Mucosa of stomach (tissue), 1 donor: ENCODE results near the gene AATK.

Experiments used
- H3K27me3 ChIP-seq: one replicate; pipeline ENCODE4 v1.7.0; 2013; ENCODE audit warnings: mild to moderate bottlenecking, low read length; ENCODE audit not compliant: control insufficient read depth, insufficient read depth
- H3K36me3 ChIP-seq: one replicate; pipeline ENCODE4 v1.7.0; 2013; ENCODE audit warnings: low read length; ENCODE audit not compliant: control insufficient read depth, insufficient read depth
- H3K4me1 ChIP-seq: one replicate; pipeline ENCODE4 v1.7.0; 2013; ENCODE audit warnings: mild to moderate bottlenecking, low read length; ENCODE audit not compliant: control insufficient read depth, insufficient read depth
- H3K4me3 ChIP-seq: one replicate; pipeline ENCODE4 v1.7.0; 2013; ENCODE audit warnings: low read length
- H3K9ac ChIP-seq: one replicate; pipeline ENCODE4 v1.7.0; 2013; ENCODE audit warnings: mild to moderate bottlenecking, low read length, moderate library complexity
- H3K9me3 ChIP-seq: one replicate; pipeline ENCODE4 v1.7.0; 2013; ENCODE audit warnings: mild to moderate bottlenecking, low read length, moderate library complexity; ENCODE audit not compliant: control insufficient read depth
- donor health status: Pancreatic carcinoma.

The AATK gene

DNA sequence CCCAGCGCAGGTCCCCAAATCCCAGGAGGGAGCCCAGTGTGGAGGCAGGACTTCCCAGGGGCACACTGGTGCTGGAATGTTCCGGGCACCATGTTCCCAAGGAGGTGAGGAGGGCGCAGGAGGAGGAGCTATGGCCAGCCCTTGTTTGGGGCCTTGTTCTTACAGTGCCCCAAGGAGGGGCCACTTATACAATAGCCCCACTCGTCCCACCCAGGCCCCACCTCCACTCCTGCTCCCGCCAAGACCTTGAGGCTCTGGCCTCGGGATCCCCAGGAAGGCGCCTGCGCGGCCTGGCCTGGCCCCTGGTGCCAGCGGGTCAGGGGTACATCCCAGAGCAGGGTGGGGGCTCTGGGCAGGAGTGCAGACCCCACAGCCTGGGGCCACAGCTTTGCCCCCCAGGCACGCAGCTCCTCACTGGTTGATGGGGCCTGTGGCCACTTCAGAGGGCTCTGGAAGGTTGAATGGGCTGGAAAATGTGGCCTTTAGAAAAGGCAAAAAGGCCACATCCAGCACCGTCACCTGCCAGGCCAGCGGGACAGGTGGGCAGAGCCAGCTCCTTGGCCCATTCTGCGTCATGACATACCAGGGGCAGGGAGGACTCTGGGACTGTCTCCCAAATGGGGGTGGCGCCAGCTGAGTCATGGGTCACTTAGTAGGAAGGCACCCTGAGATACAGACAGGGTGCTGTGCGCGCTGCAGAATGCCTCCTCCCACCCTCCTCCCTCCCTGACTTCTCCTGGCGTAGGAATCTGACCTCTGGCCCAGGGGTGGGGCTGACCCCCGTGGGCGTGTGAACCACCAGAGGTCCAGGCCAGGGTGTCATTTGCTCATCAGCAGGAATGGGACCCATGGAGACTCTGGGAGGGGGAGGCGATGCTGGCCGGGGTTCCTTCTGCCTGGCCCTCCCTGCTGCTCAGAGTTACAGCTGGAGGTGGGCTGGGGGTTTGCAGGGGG is 33.0 kb downstream of the AATK start:
- H3K9ac ChIP-seq, result no peak overlapping the region
- no peaks in the 10 kb centered on the region for H3K9me3 ChIP-seq
- H3K27me3 ChIP-seq, result no peaks in the 10 kb centered on the region
- H3K36me3 ChIP-seq, result no peaks in the 10 kb centered on the region
- H3K4me1 ChIP-seq, result peaks cover 10% of the 10 kb centered on the region
- no peak overlapping the region for H3K4me3 ChIP-seq

GRCh38 chr17:81132197-81132540 is 33.9 kb downstream of the AATK start:
- H3K4me1 ChIP-seq, result peaks cover 10% of the 10 kb centered on the region
- H3K9ac ChIP-seq, result peak overlapping the region; percentile 1
- H3K36me3 ChIP-seq, result no peaks in the 10 kb centered on the region
- H3K27me3 ChIP-seq, result no peaks in the 10 kb centered on the region
- H3K9me3 ChIP-seq, result no peaks in the 10 kb centered on the region
- no peak overlapping the region for H3K4me3 ChIP-seq

GRCh38 chr17:81131486-81132196 is 34.4 kb downstream of the AATK start:
- Histone ChIP-seq H3K9ac (peak overlapping the region; percentile 51), H3K9me3 (no peaks in the 10 kb centered on the region), H3K27me3 (no peaks in the 10 kb centered on the region), H3K36me3 (no peaks in the 10 kb centered on the region), H3K4me3 (no peak overlapping the region), H3K4me1 (peaks cover 10% of the 10 kb centered on the region)

GRCh38 chr17:81130385-81131361 is 35.3 kb downstream of the AATK start:
- Histone ChIP-seq H3K27me3 (no peaks in the 10 kb centered on the region), H3K36me3 (no peaks in the 10 kb centered on the region), H3K9ac (peak overlapping the region; percentile 51), H3K9me3 (no peaks in the 10 kb centered on the region), H3K4me3 (no peak overlapping the region), H3K4me1 (peaks cover 10% of the 10 kb centered on the region)

DNA sequence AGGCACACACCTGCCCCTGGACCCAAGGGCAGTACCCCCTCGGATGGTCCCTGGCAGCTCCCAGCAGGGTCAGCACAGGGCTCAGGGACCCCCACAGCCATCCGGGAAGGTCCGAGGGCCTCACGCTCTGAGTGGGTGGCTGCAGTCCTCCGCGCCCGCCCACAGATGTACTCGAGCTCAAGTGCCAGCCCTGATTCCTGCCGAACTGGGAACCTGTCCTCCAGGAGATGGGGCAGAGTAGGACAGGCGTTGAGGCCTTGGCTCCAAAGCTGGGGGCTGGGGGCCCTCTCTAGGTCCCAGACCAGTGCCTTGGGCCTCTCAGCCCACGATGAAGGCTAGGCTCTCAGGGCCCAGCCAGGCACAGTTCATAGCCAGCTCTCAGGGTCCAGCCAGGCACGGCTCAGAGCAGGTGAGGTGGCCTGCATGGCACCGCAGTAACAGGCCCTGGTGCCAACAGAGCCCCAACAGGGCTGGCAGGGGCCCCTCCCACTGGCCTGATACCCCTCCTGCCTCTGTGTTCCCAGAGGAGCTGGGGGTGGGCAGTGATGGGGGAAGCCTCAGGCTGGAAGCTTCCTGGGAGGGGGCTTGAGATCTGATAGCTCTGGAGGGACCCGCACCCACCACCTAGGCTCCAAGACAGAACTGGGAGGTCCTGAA is 36.2 kb downstream of the AATK start:
- Histone ChIP-seq H3K36me3 (no peaks in the 10 kb centered on the region), H3K9me3 (no peaks in the 10 kb centered on the region), H3K9ac (no peak overlapping the region), H3K4me3 (no peak overlapping the region), H3K4me1 (peaks cover 10% of the 10 kb centered on the region), H3K27me3 (no peaks in the 10 kb centered on the region)

GRCh38 chr17:81129289-81129688 is 36.7 kb downstream of the AATK start:
- H3K9ac ChIP-seq, result no peak overlapping the region

GRCh38 chr17:81128774-81129173 is 37.2 kb downstream of the AATK start:
- Histone ChIP-seq H3K27me3 (no peaks in the 10 kb centered on the region), H3K9ac (no peak overlapping the region), H3K4me1 (peaks cover 10% of the 10 kb centered on the region), H3K36me3 (no peaks in the 10 kb centered on the region), H3K9me3 (no peaks in the 10 kb centered on the region), H3K4me3 (no peak overlapping the region)

More at GRCh38 chr17:81129289-81129688, 36.7 kb downstream of the AATK start:
- no peak overlapping the region for H3K4me3 ChIP-seq
- no peaks in the 10 kb centered on the region for H3K9me3 ChIP-seq
- peaks cover 10% of the 10 kb centered on the region for H3K4me1 ChIP-seq
- H3K27me3 ChIP-seq, result no peaks in the 10 kb centered on the region
- H3K36me3 ChIP-seq, result no peaks in the 10 kb centered on the region

DNA sequence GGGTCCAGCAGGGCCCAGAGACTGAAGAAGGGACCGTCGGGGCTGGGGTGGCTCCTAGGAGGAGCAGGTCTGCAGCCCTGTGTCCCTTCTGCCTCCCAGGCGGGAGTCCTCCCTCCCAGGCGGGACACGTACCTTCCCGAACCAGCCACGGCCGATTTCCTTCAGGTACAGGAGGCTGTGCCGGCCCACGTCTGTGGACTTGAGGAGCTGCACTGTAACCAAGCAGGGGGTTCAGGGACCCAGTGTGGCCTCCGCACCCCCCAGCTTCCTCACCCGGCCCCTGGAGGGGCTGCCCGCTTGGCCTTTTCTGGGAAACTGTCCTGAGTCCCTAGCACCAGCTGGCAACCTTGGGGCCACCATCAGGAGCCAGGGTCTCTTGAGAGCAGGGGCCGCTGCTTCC is 37.7 kb downstream of the AATK start:
- Histone ChIP-seq H3K9me3 (no peaks in the 10 kb centered on the region), H3K4me1 (peaks cover 10% of the 10 kb centered on the region), H3K9ac (no peak overlapping the region), H3K4me3 (no peak overlapping the region), H3K27me3 (no peaks in the 10 kb centered on the region), H3K36me3 (no peaks in the 10 kb centered on the region)

DNA sequence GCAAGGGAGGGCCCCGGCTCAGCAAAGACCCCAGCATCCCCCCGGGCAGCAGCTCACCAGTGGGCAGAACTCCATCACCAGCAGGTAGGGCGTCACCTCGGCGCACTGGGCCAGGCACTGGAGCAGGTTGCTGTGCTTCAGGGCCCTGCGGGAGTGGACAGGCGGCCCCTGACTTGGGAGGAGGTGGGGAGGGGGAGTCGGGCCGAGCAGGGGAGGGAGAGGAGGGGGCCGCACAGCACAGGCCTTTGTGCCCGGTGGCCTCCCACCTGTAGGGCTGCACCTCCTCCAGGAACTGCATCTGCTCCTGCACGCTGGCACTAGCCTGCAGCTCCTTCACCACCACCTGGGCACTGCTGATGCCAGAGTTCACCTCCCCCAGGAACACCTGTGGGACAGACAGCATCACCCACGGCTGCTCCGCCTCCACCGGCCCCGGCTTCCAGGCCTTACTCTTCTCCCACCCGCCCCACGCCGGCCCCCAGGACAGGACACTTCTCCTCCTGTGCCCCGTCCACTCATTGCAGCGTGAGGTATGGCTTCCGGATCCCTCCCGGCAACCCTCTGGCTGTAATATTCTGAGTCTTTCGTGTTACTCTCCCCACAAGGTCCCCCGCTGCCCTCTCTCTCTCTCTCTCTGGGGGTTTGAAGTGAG is 38.4 kb downstream of the AATK start:
- Histone ChIP-seq H3K36me3 (no peaks in the 10 kb centered on the region), H3K9ac (no peak overlapping the region), H3K9me3 (no peaks in the 10 kb centered on the region), H3K27me3 (no peaks in the 10 kb centered on the region), H3K4me1 (peaks cover 10% of the 10 kb centered on the region), H3K4me3 (no peak overlapping the region)

DNA sequence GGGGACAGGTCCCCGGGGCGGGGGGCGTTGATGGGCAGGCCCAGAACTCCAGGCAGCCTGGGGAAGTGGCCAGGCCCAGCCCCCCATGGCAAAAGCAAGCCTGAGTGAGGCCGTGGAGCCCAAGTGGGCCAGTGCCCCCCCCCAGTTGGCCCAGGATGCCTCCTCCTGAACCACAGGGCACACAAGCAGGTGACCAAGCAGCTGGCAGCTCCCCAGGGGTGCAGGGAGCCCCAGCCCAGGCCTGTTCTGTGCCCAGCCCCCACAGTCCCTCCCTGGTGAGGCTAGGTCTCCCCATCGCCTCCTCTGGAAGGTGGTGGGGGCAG is 38.9 kb downstream of the AATK start:
- Histone ChIP-seq H3K9ac (no peak overlapping the region), H3K4me3 (no peak overlapping the region), H3K36me3 (no peaks in the 10 kb centered on the region), H3K9me3 (no peaks in the 10 kb centered on the region), H3K4me1 (peaks cover 6% of the 10 kb centered on the region), H3K27me3 (no peaks in the 10 kb centered on the region)
